CD14-positive monocyte (primary cell): ENCODE data around the gene TMEM184A. TPM values are rescaled to one million over a fixed set of nuclear protein-coding genes. Genes with fewer than 3 reads are reported as not detected.

Experiments used
- DNase-seq, 3 donors: peaks; one replicate each; pipeline ENCODE4 v3.0.0-alpha.2; 2011 to 2022
- H2AFZ ChIP-seq: 2 replicates; pipeline ENCODE4 v1.6.0; 2012; ENCODE audit warnings: mild to moderate bottlenecking, low read depth, low read length, inconsistent platforms; ENCODE audit not compliant: insufficient read depth, poor library complexity, severe bottlenecking
- H3K27ac ChIP-seq, 2 donors: 1 replicate in 1 of 2; 2 replicates in 1 of 2; pipeline ENCODE4 v1.5.1; 2012 to 2013; ENCODE audit warnings: low read length in 2 of 2, control low read depth in 1 of 2, inconsistent platforms in 1 of 2, low read depth in 1 of 2, mild to moderate bottlenecking in 1 of 2
- H3K27me3 ChIP-seq, 2 donors: one replicate each; pipeline versions ENCODE4 v1.6.0 to v1.6.1; 2011 to 2013; ENCODE audit warnings: low read length in 2 of 2; ENCODE audit not compliant: control insufficient read depth in 2 of 2, insufficient read depth in 2 of 2
- H3K36me3 ChIP-seq, 2 donors: replicated peaks in 1 of 2; 1 replicate in 1 of 2; 2 replicates in 1 of 2; pipeline versions ENCODE4 v1.5.1 to v1.6.1; 2012 to 2013; ENCODE audit warnings: low read length in 2 of 2, control low read depth in 1 of 2, inconsistent platforms in 1 of 2, mild to moderate bottlenecking in 1 of 2; ENCODE audit not compliant: insufficient read depth in 2 of 2, control insufficient read depth in 1 of 2
- H3K4me1 ChIP-seq, 2 donors: 1 replicate in 1 of 2; 2 replicates in 1 of 2; pipeline versions ENCODE4 v1.5.1 to v1.6.1; 2012 to 2013; ENCODE audit warnings: low read length in 2 of 2, control low read depth in 1 of 2, inconsistent platforms in 1 of 2, mild to moderate bottlenecking in 1 of 2, moderate library complexity in 1 of 2; ENCODE audit not compliant: insufficient read depth in 2 of 2, control insufficient read depth in 1 of 2
- H3K4me2 ChIP-seq: replicated peaks from 2 replicates; pipeline ENCODE3; 2012; ENCODE audit warnings: low read length, moderate library complexity, mild to moderate bottlenecking; ENCODE audit not compliant: poor library complexity, severe bottlenecking; ENCODE audit errors: extremely low read depth
- H3K4me3 ChIP-seq, 3 experiments: fragments of 200-600 bp in 1 of 3; sonication (generic) in 1 of 3; replicated peaks in 1 of 3; 1 replicate in 2 of 3; 2 replicates in 1 of 3; pipeline ENCODE4 v1.5.1; 2011 to 2013; ENCODE audit warnings: low read length in 3 of 3, mild to moderate bottlenecking in 3 of 3, control low read depth in 2 of 3, low read depth in 2 of 3, inconsistent platforms in 1 of 3, moderate library complexity in 1 of 3
- H3K79me2 ChIP-seq: 2 replicates; pipeline ENCODE4 v1.6.0; 2012; ENCODE audit warnings: mild to moderate bottlenecking, control low read depth, inconsistent platforms, low read length, moderate library complexity; ENCODE audit not compliant: insufficient read depth
- H3K9ac ChIP-seq: 2 replicates; pipeline ENCODE4 v1.6.0; 2017; ENCODE audit warnings: low read length, mild to moderate bottlenecking; ENCODE audit not compliant: insufficient read depth, poor library complexity, severe bottlenecking
- H3K9me3 ChIP-seq, 2 donors: replicated peaks in 1 of 2; 1 replicate in 1 of 2; 2 replicates in 1 of 2; pipeline versions ENCODE4 v1.5.1 to v1.6.1; 2012 to 2013; ENCODE audit warnings: low read length in 2 of 2, control low read depth in 1 of 2; ENCODE audit not compliant: control insufficient read depth in 1 of 2, insufficient read depth in 1 of 2
- H4K20me1 ChIP-seq: 2 replicates; pipeline ENCODE4 v1.6.0; 2012; ENCODE audit warnings: mild to moderate bottlenecking, low read length, control low read depth, moderate library complexity; ENCODE audit not compliant: insufficient read depth
- H3K27ac Mint-ChIP-seq, 7 donors: one replicate each; pipeline ENCODE4 v1.8.0; 2020; ENCODE audit warnings: mild to moderate bottlenecking in 7 of 7, mixed read lengths in 7 of 7, moderate library complexity in 6 of 7, inconsistent platforms in 2 of 7
- H3K27me3 Mint-ChIP-seq, 3 donors: one replicate each; pipeline ENCODE4 v1.8.0; 2021 to 2022; ENCODE audit warnings: low read depth in 3 of 3, mild to moderate bottlenecking in 3 of 3, mixed read lengths in 3 of 3, moderate library complexity in 3 of 3, inconsistent platforms in 1 of 3
- H3K36me3 Mint-ChIP-seq, 2 donors: one replicate each; pipeline ENCODE4 v1.8.0; 2020; ENCODE audit warnings: mixed read lengths in 2 of 2, inconsistent platforms in 1 of 2, mild to moderate bottlenecking in 1 of 2
- H3K4me1 Mint-ChIP-seq: one replicate; pipeline ENCODE4 v1.8.0; 2020; ENCODE audit warnings: mild to moderate bottlenecking, mixed read lengths
- H3K4me3 Mint-ChIP-seq, 2 donors: one replicate each; pipeline ENCODE4 v1.8.0; 2020; ENCODE audit warnings: mild to moderate bottlenecking in 2 of 2, mixed read lengths in 2 of 2, moderate library complexity in 1 of 2
- H3K9me3 Mint-ChIP-seq, 7 donors: one replicate each; pipeline ENCODE4 v1.8.0; 2020 to 2022; ENCODE audit warnings: mixed read lengths in 7 of 7, mild to moderate bottlenecking in 6 of 7, moderate library complexity in 6 of 7, inconsistent platforms in 2 of 7
- WGBS: methylation state at CpG from one replicate; pipeline ENCODE4 v1.1.5; 2013; ENCODE audit warnings: missing lambda C conversion rate; ENCODE audit not compliant: insufficient coverage; 5-methylcytosine and 5-hydroxymethylcytosine counted together
- intact Hi-C, 2 donors: fragments of 100-400 bp; cut with micrococcal nuclease; formaldehyde crosslinking; loops; one replicate each; pipeline versions ENCODE4 v1.15.0 to v1.15.1; 2023
- polyA plus RNA-seq, 3 donors: library from polyadenylated mRNA; depleted of rRNA in 1 of 3; unstranded in 2 of 3; stranded (reverse) in 1 of 3; fragments of 300-500 nt in 2 of 3; fragments of >200 nt in 1 of 3; fragmentation: Illumina TruSeq in 2 of 3; gene quantifications; 1 replicate in 2 of 3; 2 replicates in 1 of 3; pipeline ENCODE4 v1.2.3, GENCODE V29; 2012 to 2021
- TF ChIP-seq, protein P1 (sequence below): fragments of 200-600 bp; IDR thresholded peaks from one replicate; pipeline ENCODE4 v1.8.0; 2022; ENCODE audit warnings: antibody characterized with exemption, mild to moderate bottlenecking

TMEM184A gene
- polyA plus RNA-seq, 3 donors: not detected

GRCh38 chr7:1537535-1538412 is 18.2 kb downstream of the TMEM184A start:
- no peak overlapping the region for H3K4me3 ChIP-seq
- H3K4me3 Mint-ChIP-seq: no peak overlapping the region
- no peak overlapping the region for H3K9ac ChIP-seq
- H3K4me1 ChIP-seq: peaks cover 14 to 19% of the 10 kb centered on the region in 2 donors
- peaks cover 97% of the 10 kb centered on the region for H4K20me1 ChIP-seq
- H3K4me1 Mint-ChIP-seq: peaks cover 19% of the 10 kb centered on the region
- peaks cover 52 to 61% of the 10 kb centered on the region in 2 donors for H3K36me3 ChIP-seq
- 89% methylated on average over 45 of the region's 56 CpGs for WGBS
- no peak overlapping the region for H3K4me2 ChIP-seq
- H3K79me2 ChIP-seq: peaks cover 59% of the 10 kb centered on the region
- intact Hi-C loops: loop anchor here in 1 of 2 donors (10.0 kb wide), 1 partner anchor 987 kb away; no protein-coding TSS in a partner anchor
- H3K9me3 Mint-ChIP-seq: no peaks in the 10 kb centered on the region
- H3K9me3 ChIP-seq: no peaks in the 10 kb centered on the region
- peaks cover 0 to 4% (median 0%) of the 10 kb centered on the region in 3 donors for H3K27me3 Mint-ChIP-seq
- TF ChIP-seq, protein P1, sequence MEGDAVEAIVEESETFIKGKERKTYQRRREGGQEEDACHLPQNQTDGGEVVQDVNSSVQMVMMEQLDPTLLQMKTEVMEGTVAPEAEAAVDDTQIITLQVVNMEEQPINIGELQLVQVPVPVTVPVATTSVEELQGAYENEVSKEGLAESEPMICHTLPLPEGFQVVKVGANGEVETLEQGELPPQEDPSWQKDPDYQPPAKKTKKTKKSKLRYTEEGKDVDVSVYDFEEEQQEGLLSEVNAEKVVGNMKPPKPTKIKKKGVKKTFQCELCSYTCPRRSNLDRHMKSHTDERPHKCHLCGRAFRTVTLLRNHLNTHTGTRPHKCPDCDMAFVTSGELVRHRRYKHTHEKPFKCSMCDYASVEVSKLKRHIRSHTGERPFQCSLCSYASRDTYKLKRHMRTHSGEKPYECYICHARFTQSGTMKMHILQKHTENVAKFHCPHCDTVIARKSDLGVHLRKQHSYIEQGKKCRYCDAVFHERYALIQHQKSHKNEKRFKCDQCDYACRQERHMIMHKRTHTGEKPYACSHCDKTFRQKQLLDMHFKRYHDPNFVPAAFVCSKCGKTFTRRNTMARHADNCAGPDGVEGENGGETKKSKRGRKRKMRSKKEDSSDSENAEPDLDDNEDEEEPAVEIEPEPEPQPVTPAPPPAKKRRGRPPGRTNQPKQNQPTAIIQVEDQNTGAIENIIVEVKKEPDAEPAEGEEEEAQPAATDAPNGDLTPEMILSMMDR: no peak
- H3K27ac Mint-ChIP-seq: peak overlapping the region in 6 of 7 donors; percentile 31 to 86 (median 60)
- peaks cover 29 to 58% of the 10 kb centered on the region in 2 donors for H3K36me3 Mint-ChIP-seq
- no peak for DNase-seq
- no peaks in the 10 kb centered on the region for H3K27me3 ChIP-seq
- no peak overlapping the region for H3K27ac ChIP-seq
- no peak overlapping the region for H2AFZ ChIP-seq

GRCh38 chr7:1536743-1537534 is 19.1 kb downstream of the TMEM184A start:
- Histone ChIP-seq H3K9ac (no peak overlapping the region), H2AFZ (no peak overlapping the region), H3K4me3 (no peak overlapping the region), H3K36me3 (peaks cover 46 to 53% of the 10 kb centered on the region in 2 donors), H3K4me2 (no peak overlapping the region), H3K27me3 (no peaks in the 10 kb centered on the region), H4K20me1 (peaks cover 95% of the 10 kb centered on the region), H3K79me2 (peaks cover 60% of the 10 kb centered on the region), H3K4me1 (peaks cover 21 to 22% of the 10 kb centered on the region in 2 donors), H3K9me3 (no peaks in the 10 kb centered on the region), H3K27ac (no peak overlapping the region)
- DNase-seq: no peak
- WGBS: 91% methylated on average over 46 of the region's 52 CpGs
- TF ChIP-seq, protein P1: no peak
- H3K4me1 Mint-ChIP-seq: peaks cover 24% of the 10 kb centered on the region
- H3K9me3 Mint-ChIP-seq: no peaks in the 10 kb centered on the region
- peak overlapping the region in 1 of 7 donors; percentile 40 for H3K27ac Mint-ChIP-seq
- H3K4me3 Mint-ChIP-seq: no peak overlapping the region
- H3K36me3 Mint-ChIP-seq: peaks cover 24 to 49% of the 10 kb centered on the region in 2 donors
- intact Hi-C loops: loop anchor here in 1 of 2 donors (10.0 kb wide), 1 partner anchor 988 kb away; no protein-coding TSS in a partner anchor
- H3K27me3 Mint-ChIP-seq: peaks cover 0 to 4% (median 0%) of the 10 kb centered on the region in 3 donors
